ENCODE results near the gene ARHGEF11. TPM values are rescaled to one million over a fixed set of nuclear protein-coding genes. Genes with fewer than 3 reads are reported as not detected.

ARHGEF11 gene
- total RNA-seq, 1 experiment from 2014 or later, result 41.1 TPM

GRCh38 chr1:156911577-156912298 lies 133.8 kb downstream of the ARHGEF11 start:
- H2BK15ac ChIP-seq (ENCODE audit: low read depth, low read length), result no peak overlapping the region
- no peak overlapping the region for H3K56ac ChIP-seq (ENCODE audit: insufficient read length, low read depth, low read length)
- H2BK20ac ChIP-seq (ENCODE audit: low read depth, low read length, poor library complexity, severe bottlenecking), result no peak overlapping the region
- no peak overlapping the region for H4K8ac ChIP-seq (replicated peaks; ENCODE audit: insufficient read length, low read depth, low read length)
- no peak overlapping the region for H3K18ac ChIP-seq (ENCODE audit: insufficient read length, low read depth, low read length)
- Mint-ChIP-seq H3K4me1 (peaks cover 8 to 24% of the 10 kb centered on the region in 2 experiments), H3K27me3 (ENCODE audit: low read depth) (peaks cover 39% of the 10 kb centered on the region), H3K27ac (no peak overlapping the region), H3K9me3 (no peaks in the 10 kb centered on the region; a peak in 1 of 5 replicates), H3K4me3 (no peak overlapping the region), H3K36me3 (ENCODE audit: insufficient read depth in 1 of 3, low read depth in 3 of 3) (no peaks in the 10 kb centered on the region)
- H3K23me2 ChIP-seq (ENCODE audit: insufficient read length, low read depth, low read length, poor library complexity, severe bottlenecking), result no peaks in the 10 kb centered on the region
- no peaks in the 10 kb centered on the region for H3K79me1 ChIP-seq (ENCODE audit: insufficient read depth, low read depth, low read length, poor library complexity, severe bottlenecking)
- H2AFZ ChIP-seq (ENCODE audit: low read length), result no peak overlapping the region
- H2BK120ac ChIP-seq (ENCODE audit: low read depth, low read length, poor library complexity, severe bottlenecking), result no peak overlapping the region
- no peak overlapping the region for H3K14ac ChIP-seq (ENCODE audit: insufficient read depth, low read length)
- H4K5ac ChIP-seq (ENCODE audit: insufficient read length, low read depth, low read length), result no peak overlapping the region
- no peak for DNase-seq
- no peak overlapping the region for H3K4ac ChIP-seq (ENCODE audit: low read depth, low read length)
- no peaks in the 10 kb centered on the region for H3K9me3 ChIP-seq (ENCODE audit: control insufficient read depth, low read depth, low read length)
- H3K27me3 ChIP-seq (ENCODE audit: insufficient read depth, low read length), result no peaks in the 10 kb centered on the region; the same call in 1 of the 2 replicates
- no peaks in the 10 kb centered on the region for H3K79me2 ChIP-seq (ENCODE audit: insufficient read depth, low read length)
- no peak overlapping the region for H2AK5ac ChIP-seq (ENCODE audit: insufficient read length, low read length)
- H2BK5ac ChIP-seq (ENCODE audit: insufficient read length, low read length), result no peak overlapping the region
- TF ChIP-seq CTCF (conservative IDR thresholded peaks at IDR 0.05), result no peak
- H4K91ac ChIP-seq (ENCODE audit: insufficient read length, low read depth, low read length), result no peak overlapping the region
- H3K23ac ChIP-seq (ENCODE audit: insufficient read length, low read depth, low read length), result no peak overlapping the region
- H3K4me1 ChIP-seq (ENCODE audit: insufficient read depth, low read length), result no peaks in the 10 kb centered on the region
- H3K4me2 ChIP-seq (ENCODE audit: insufficient read depth, insufficient read length, low read length), result no peak overlapping the region
- H2BK12ac ChIP-seq (ENCODE audit: insufficient read length, low read depth, low read length), result no peak overlapping the region
- whole genome bisulfite sequencing (ENCODE audit: extremely low coverage, insufficient read length, low lambda C conversion rate), result no CpG with 5 or more reads among the region's 6 CpGs
- no peak overlapping the region for H3K27ac ChIP-seq (ENCODE audit: insufficient read length, low read depth, low read length)
- H3K9ac ChIP-seq (ENCODE audit: extremely low read depth, insufficient read length, low read length), result no peak overlapping the region
- no peak overlapping the region for H3T11ph ChIP-seq (ENCODE audit: low read length)
- no peaks in the 10 kb centered on the region for H4K20me1 ChIP-seq (ENCODE audit: control insufficient read depth, insufficient read depth, insufficient read length)

All from H9 (cell line).